GM21381 (cell line): ENCODE data around the gene KIF26B.

Experiments
- ATAC-seq: cut with Tn5 transposase; IDR thresholded peaks from one replicate; pipeline ENCODE4 v1.9.1; 2021; ENCODE audit warnings: mild to moderate bottlenecking, moderate library complexity; ENCODE audit not compliant: unreplicated experiment

Gene KIF26B

GRCh38 chr1:245168906-245169305 is 14.1 kb downstream of the KIF26B start:
- no peak for ATAC-seq

GRCh38 chr1:245169376-245169775 is 14.6 kb downstream of the KIF26B start:
- no peak for ATAC-seq

GRCh38 chr1:245172026-245172425 is 17.2 kb downstream of the KIF26B start:
- ATAC-seq = no peak

GRCh38 chr1:245172829-245173228 is 18.0 kb downstream of the KIF26B start:
- ATAC-seq = no peak

- no peak for ATAC-seq
These were observed 18.8 kb downstream of the KIF26B start for GRCh38 chr1:245173446-245174211.

GRCh38 chr1:245177071-245177900 is 22.5 kb downstream of the KIF26B start:
- ATAC-seq = no peak

- ATAC-seq = no peak
These were observed 24.9 kb downstream of the KIF26B start for GRCh38 chr1:245179706-245180105.

- no peak for ATAC-seq
These were observed 25.8 kb downstream of the KIF26B start for GRCh38 chr1:245180496-245181157.

- ATAC-seq = no peak
These were observed 26.4 kb downstream of the KIF26B start for GRCh38 chr1:245181158-245181517.

- no peak for ATAC-seq
These were observed 27.2 kb downstream of the KIF26B start for GRCh38 chr1:245182028-245182427.

- ATAC-seq = no peak
These were observed 28.6 kb downstream of the KIF26B start for GRCh38 chr1:245183429-245183828.

GRCh38 chr1:245184779-245185178 is 30.0 kb downstream of the KIF26B start:
- no peak for ATAC-seq

GRCh38 chr1:245188403-245188802 is 33.6 kb downstream of the KIF26B start:
- no peak for ATAC-seq

- ATAC-seq = no peak
These were observed 40.6 kb downstream of the KIF26B start for GRCh38 chr1:245195398-245195797.

GRCh38 chr1:245197121-245197520 is 42.3 kb downstream of the KIF26B start:
- ATAC-seq = no peak

GRCh38 chr1:245197911-245198379 is 43.2 kb downstream of the KIF26B start:
- no peak for ATAC-seq

GRCh38 chr1:245198748-245199516 is 44.1 kb downstream of the KIF26B start:
- no peak for ATAC-seq

GRCh38 chr1:245200146-245200545 is 45.4 kb downstream of the KIF26B start:
- no peak for ATAC-seq

GRCh38 chr1:245201201-245201600 is 46.4 kb downstream of the KIF26B start:
- no peak for ATAC-seq

GRCh38 chr1:245201827-245202226 is 47.0 kb downstream of the KIF26B start:
- no peak for ATAC-seq

GRCh38 chr1:245205396-245205795 is 50.6 kb downstream of the KIF26B start:
- ATAC-seq = no peak
